Neural progenitor cell (in vitro differentiated cells): ENCODE measurements around the gene NAGS. TPM values are rescaled to one million over a fixed set of nuclear protein-coding genes. Genes with fewer than 3 reads are reported as not detected.
A peak's percentile ranks its signal among the peaks of the same experiment; 100 is the strongest.

Source experiments
- DNase-seq: peaks from one replicate; pipeline ENCODE4 v3.0.0-alpha.2; 2016; ENCODE audit warnings: low spot score
- H2AFZ ChIP-seq: fragments of 200-600 bp; sonication (generic); replicated peaks from 2 replicates; pipeline ENCODE4 v1.6.1; 2016; ENCODE audit warnings: antibody characterized with exemption
- H3F3A ChIP-seq: fragments of 200-600 bp; sonication (generic); 2 replicates; pipeline ENCODE4 v1.6.1; 2016; ENCODE audit warnings: antibody characterized with exemption, low read depth
- H3K27ac ChIP-seq: fragments of 200-600 bp; sonication (generic); 2 replicates; pipeline ENCODE4 v1.5.1; 2016; ENCODE audit warnings: mild to moderate bottlenecking
- H3K27me3 ChIP-seq: fragments of 200-600 bp; sonication (generic); 2 replicates; pipeline ENCODE4 v1.6.1; 2016; ENCODE audit warnings: mild to moderate bottlenecking, moderate library complexity
- H3K36me3 ChIP-seq: fragments of 200-600 bp; sonication (generic); 2 replicates; pipeline ENCODE4 v1.5.1; 2016
- H3K4me1 ChIP-seq: fragments of 200-600 bp; sonication (generic); 2 replicates; pipeline ENCODE4 v1.6.1; 2016; ENCODE audit warnings: mixed run types
- H3K4me2 ChIP-seq: fragments of 200-600 bp; sonication (generic); 2 replicates; pipeline ENCODE4 v1.6.1; 2016
- H3K4me3 ChIP-seq: fragments of 200-600 bp; sonication (generic); 2 replicates; pipeline ENCODE4 v1.5.1; 2016
- H3K79me2 ChIP-seq: fragments of 200-600 bp; sonication (generic); 2 replicates; pipeline ENCODE4 v1.6.1; 2016; ENCODE audit warnings: low read depth
- H3K9ac ChIP-seq: fragments of 200-600 bp; sonication (generic); 2 replicates; pipeline ENCODE4 v1.6.1; 2016
- H3K9me3 ChIP-seq: fragments of 200-600 bp; sonication (generic); 2 replicates; pipeline ENCODE4 v1.5.1; 2016; ENCODE audit warnings: low read depth
- H4K20me1 ChIP-seq: fragments of 200-600 bp; sonication (generic); 2 replicates; pipeline ENCODE4 v1.6.1; 2016; ENCODE audit warnings: low read depth
- H3K27ac Mint-ChIP-seq: 3 replicates; pipeline ENCODE4 v1.8.0; 2021; ENCODE audit warnings: mixed read lengths
- H3K27me3 Mint-ChIP-seq: 2 replicates; pipeline ENCODE4 v1.8.0; 2022; ENCODE audit warnings: low read depth, mild to moderate bottlenecking, inconsistent platforms, moderate library complexity, mixed read lengths; ENCODE audit not compliant: insufficient read depth
- H3K36me3 Mint-ChIP-seq: 3 replicates; pipeline ENCODE4 v1.8.0; 2021; ENCODE audit warnings: mixed read lengths
- H3K4me1 Mint-ChIP-seq: 3 replicates; pipeline ENCODE4 v1.8.0; 2021; ENCODE audit warnings: mixed read lengths
- H3K4me3 Mint-ChIP-seq: 3 replicates; pipeline ENCODE4 v1.8.0; 2021; ENCODE audit warnings: mild to moderate bottlenecking, moderate library complexity, mixed read lengths
- H3K9me3 Mint-ChIP-seq: 3 replicates; pipeline ENCODE4 v1.8.0; 2020; ENCODE audit warnings: mixed read lengths
- EZH2 ChIP-seq: fragments of 200-600 bp; sonication (generic); IDR thresholded peaks from 2 replicates; pipeline ENCODE4 v1.6.1; 2017; ENCODE audit warnings: antibody characterized with exemption, mild to moderate bottlenecking, moderate library complexity
- EZH2phosphoT487 ChIP-seq: fragments of 200-600 bp; sonication (generic); IDR thresholded peaks from 2 replicates; pipeline ENCODE4 v1.6.1; 2017; ENCODE audit warnings: antibody characterized with exemption
- total RNA-seq: library from RNA; depleted of rRNA; stranded (reverse); fragments of >200 nt; gene quantifications from 2 replicates; pipeline ENCODE4 v1.2.3, GENCODE V29; 2015; ENCODE audit warnings: low replicate concordance
- TF ChIP-seq, protein P1 (sequence below): fragments of 200-600 bp; sonication (generic); IDR thresholded peaks from 2 replicates; pipeline ENCODE4 v1.5.1; 2017; ENCODE audit warnings: antibody characterized with exemption, mild to moderate bottlenecking

The NAGS gene
- total RNA-seq, 1 donor from 2014 or later: 1.8 TPM

- peaks cover 41% of the 10 kb centered on the region for H3K27me3 ChIP-seq
- peak overlapping the region; percentile 94 for H2AFZ ChIP-seq
- H4K20me1 ChIP-seq: no peaks in the 10 kb centered on the region
- H3K9ac ChIP-seq: no peak overlapping the region
- TF ChIP-seq EZH2 (no peak), EZH2phosphoT487 (no peak)
- peak overlapping the region; percentile 56 for H3K4me3 ChIP-seq
- peak; percentile 52 for DNase-seq
- H3K36me3 ChIP-seq: no peaks in the 10 kb centered on the region
- peak overlapping the region; percentile 85 for H3K4me2 ChIP-seq
- no peaks in the 10 kb centered on the region for H3K9me3 ChIP-seq
- no peaks in the 10 kb centered on the region for H3K36me3 Mint-ChIP-seq
- H3F3A ChIP-seq: peaks cover 12% of the 10 kb centered on the region
- H3K27me3 Mint-ChIP-seq: peaks cover 6% of the 10 kb centered on the region
- peaks cover 19% of the 10 kb centered on the region for H3K4me1 ChIP-seq
- no peak overlapping the region for H3K27ac ChIP-seq
- peaks cover 15% of the 10 kb centered on the region for H3K4me1 Mint-ChIP-seq
- no peak overlapping the region for H3K27ac Mint-ChIP-seq
- H3K4me3 Mint-ChIP-seq: peak overlapping the region; percentile 80
- H3K9me3 Mint-ChIP-seq: no peaks in the 10 kb centered on the region
- no peaks in the 10 kb centered on the region for H3K79me2 ChIP-seq
Observed at GRCh38 chr17:43984521-43984920, 19.9 kb upstream of the NAGS start.

DNA sequence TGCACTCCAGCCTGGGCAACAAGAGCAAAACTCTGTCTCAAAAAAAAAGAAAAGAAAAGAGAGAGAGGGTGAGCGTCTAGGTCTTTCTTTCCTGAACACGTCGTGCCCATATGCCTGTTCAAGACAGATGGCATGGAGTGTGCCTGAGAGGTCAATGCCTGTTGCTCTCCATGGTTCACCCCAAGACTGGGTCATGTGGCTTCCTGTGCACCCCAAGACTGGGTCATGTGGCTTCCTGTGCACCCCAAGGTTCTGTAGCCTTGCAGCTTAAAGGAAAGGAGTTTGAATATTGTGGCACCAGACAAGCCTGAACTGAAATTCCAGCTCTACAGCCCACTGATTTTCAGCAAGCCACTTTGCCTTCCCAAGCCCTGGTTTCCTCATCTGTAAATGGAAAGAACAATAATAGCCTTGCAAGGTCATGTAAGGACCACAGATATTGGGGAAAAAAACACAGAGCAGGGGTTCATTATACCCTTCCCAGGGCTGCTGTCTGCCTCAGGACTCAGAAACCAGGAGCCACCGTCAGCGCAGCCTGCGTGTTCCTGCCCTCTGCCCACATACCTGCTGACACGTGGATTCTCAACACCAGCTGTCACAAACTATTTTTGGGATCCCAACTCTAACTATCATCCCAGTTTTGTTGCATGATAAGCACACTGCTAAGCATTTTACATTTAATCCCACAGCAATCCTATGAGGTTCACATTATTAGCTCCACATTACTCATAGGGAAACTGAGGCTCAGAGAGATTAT lies 18.0 kb upstream of the NAGS start:
- Histone ChIP-seq H3K4me1 (peaks cover 19% of the 10 kb centered on the region), H4K20me1 (no peaks in the 10 kb centered on the region), H3F3A (peaks cover 12% of the 10 kb centered on the region), H3K9me3 (no peaks in the 10 kb centered on the region), H3K36me3 (no peaks in the 10 kb centered on the region), H3K9ac (no peak overlapping the region), H3K4me3 (no peak overlapping the region), H3K27me3 (peaks cover 30% of the 10 kb centered on the region), H3K27ac (no peak overlapping the region), H2AFZ (no peak overlapping the region), H3K79me2 (no peaks in the 10 kb centered on the region), H3K4me2 (no peak overlapping the region)
- Mint-ChIP-seq H3K9me3 (no peaks in the 10 kb centered on the region), H3K4me1 (peaks cover 15% of the 10 kb centered on the region), H3K27me3 (peaks cover 6% of the 10 kb centered on the region), H3K36me3 (no peaks in the 10 kb centered on the region), H3K4me3 (no peak overlapping the region), H3K27ac (no peak overlapping the region)
- TF ChIP-seq EZH2 (no peak), EZH2phosphoT487 (no peak)
- TF ChIP-seq, protein P1, sequence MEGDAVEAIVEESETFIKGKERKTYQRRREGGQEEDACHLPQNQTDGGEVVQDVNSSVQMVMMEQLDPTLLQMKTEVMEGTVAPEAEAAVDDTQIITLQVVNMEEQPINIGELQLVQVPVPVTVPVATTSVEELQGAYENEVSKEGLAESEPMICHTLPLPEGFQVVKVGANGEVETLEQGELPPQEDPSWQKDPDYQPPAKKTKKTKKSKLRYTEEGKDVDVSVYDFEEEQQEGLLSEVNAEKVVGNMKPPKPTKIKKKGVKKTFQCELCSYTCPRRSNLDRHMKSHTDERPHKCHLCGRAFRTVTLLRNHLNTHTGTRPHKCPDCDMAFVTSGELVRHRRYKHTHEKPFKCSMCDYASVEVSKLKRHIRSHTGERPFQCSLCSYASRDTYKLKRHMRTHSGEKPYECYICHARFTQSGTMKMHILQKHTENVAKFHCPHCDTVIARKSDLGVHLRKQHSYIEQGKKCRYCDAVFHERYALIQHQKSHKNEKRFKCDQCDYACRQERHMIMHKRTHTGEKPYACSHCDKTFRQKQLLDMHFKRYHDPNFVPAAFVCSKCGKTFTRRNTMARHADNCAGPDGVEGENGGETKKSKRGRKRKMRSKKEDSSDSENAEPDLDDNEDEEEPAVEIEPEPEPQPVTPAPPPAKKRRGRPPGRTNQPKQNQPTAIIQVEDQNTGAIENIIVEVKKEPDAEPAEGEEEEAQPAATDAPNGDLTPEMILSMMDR: no peak
- no peak for DNase-seq

- Histone ChIP-seq H3K9ac (no peak overlapping the region), H3K36me3 (no peaks in the 10 kb centered on the region), H3K27ac (no peak overlapping the region), H3K9me3 (no peaks in the 10 kb centered on the region), H2AFZ (peak overlapping the region; percentile 92), H3K4me3 (no peak overlapping the region), H3K4me2 (peak overlapping the region; percentile 27), H3K27me3 (peaks cover 20% of the 10 kb centered on the region), H3K4me1 (peaks cover 19% of the 10 kb centered on the region), H3F3A (peaks cover 12% of the 10 kb centered on the region), H4K20me1 (no peaks in the 10 kb centered on the region), H3K79me2 (no peaks in the 10 kb centered on the region)
- Mint-ChIP-seq H3K4me3 (no peak overlapping the region), H3K4me1 (peaks cover 15% of the 10 kb centered on the region), H3K27ac (peak overlapping the region; percentile 43), H3K9me3 (no peaks in the 10 kb centered on the region), H3K36me3 (no peaks in the 10 kb centered on the region), H3K27me3 (peaks cover 3% of the 10 kb centered on the region)
- TF ChIP-seq, protein P1: no peak
- TF ChIP-seq EZH2phosphoT487 (no peak), EZH2 (no peak)
- no peak for DNase-seq
Observed at GRCh38 chr17:43987131-43988021, 17.0 kb upstream of the NAGS start.
